ENCODE data around the gene KIRREL3. TPM values are rescaled to one million over a fixed set of nuclear protein-coding genes. Genes with fewer than 3 reads are reported as not detected.

KIRREL3 gene
- total and polyA plus RNA-seq, 12 donors, result 0.13 to 0.58 (median 0.30) TPM

DNA sequence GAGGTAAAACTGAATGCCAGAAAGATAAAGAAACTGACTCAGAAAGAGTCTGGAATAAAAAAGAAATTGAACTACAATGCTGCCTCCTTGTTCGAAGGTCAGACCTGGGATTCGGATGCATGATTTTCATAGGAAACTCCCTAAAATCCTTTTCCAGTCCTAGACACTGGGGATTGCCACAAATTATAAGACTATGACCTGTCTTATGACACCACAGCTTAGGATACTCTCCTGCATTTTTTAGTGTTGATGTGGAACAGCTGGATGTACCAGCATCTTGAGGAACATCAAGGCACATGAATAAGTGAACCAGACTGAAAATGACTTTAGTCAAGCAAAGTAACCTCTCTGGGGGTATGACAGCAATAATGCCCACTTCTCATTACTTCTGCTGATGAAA, 9.0 kb downstream of the KIRREL3 start:
- DNase-seq, result no peak
- no peaks in the 10 kb centered on the region for H3K9me3 ChIP-seq
- no peaks in the 10 kb centered on the region for H3K4me1 ChIP-seq
- H3K27me3 ChIP-seq, result peaks cover 5 to 76% (median 38%) of the 10 kb centered on the region in 7 donors
- peak in 1 of 8 donors; percentile 11 for ATAC-seq
- TF ChIP-seq, protein P1, sequence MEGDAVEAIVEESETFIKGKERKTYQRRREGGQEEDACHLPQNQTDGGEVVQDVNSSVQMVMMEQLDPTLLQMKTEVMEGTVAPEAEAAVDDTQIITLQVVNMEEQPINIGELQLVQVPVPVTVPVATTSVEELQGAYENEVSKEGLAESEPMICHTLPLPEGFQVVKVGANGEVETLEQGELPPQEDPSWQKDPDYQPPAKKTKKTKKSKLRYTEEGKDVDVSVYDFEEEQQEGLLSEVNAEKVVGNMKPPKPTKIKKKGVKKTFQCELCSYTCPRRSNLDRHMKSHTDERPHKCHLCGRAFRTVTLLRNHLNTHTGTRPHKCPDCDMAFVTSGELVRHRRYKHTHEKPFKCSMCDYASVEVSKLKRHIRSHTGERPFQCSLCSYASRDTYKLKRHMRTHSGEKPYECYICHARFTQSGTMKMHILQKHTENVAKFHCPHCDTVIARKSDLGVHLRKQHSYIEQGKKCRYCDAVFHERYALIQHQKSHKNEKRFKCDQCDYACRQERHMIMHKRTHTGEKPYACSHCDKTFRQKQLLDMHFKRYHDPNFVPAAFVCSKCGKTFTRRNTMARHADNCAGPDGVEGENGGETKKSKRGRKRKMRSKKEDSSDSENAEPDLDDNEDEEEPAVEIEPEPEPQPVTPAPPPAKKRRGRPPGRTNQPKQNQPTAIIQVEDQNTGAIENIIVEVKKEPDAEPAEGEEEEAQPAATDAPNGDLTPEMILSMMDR (IDR thresholded peaks at IDR 0.05), result no peak
- WGBS, 2 donors, result 86 to 91% methylated on average over 2 of the region's 2 CpGs
- intact Hi-C loops (cut with DNase I), result loop anchor here in 9 of 10 donors (2.0 to 10.0 kb wide), 7 partner anchors 274 to 553 kb away; no protein-coding TSS in a partner anchor
- H3K4me3 ChIP-seq, result no peak overlapping the region
- no peaks in the 10 kb centered on the region for H3K36me3 ChIP-seq
- H3K27ac ChIP-seq, result no peak overlapping the region

DNA sequence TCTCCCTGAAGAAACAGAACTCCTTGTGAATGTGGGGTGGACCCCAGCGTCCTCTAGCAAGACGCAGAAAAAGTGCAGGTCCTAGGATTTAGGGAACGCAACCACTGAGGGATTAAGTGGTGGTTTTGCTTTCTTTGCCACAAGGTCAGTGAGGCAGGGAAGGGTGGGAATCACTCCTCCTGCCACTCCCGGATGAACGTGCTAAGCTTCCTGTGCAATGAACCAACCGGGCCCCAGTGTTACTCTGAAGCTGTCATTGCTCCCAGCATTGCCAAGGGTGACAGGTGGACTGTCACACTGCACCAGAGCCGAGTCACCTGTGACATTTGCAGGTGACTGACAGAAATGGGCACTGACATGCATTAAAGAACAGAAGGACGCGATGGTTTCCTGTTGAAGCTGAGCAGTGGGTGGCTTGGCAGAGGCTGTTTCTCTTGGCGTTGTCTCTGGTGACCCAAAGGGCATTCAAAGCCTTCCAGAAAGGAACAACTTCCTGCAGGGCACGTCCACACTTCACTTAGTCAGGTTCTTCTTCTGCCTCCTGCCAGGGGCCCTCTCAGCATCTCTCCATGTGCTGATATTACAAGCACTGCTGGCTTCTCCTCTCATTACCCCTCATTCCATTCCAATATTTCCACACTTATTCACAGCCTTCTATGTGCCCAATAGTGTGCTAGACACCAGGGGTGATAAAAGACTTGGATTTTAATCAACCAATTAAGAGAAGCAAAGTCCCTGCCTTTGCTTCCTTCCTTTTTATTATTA, 9.7 kb downstream of the KIRREL3 start:
- H3K9me3 ChIP-seq, result no peaks in the 10 kb centered on the region
- no peak overlapping the region for H3K4me3 ChIP-seq
- intact Hi-C loops (cut with DNase I), result loop anchor here in 9 of 10 donors (2.0 to 10.0 kb wide), 7 partner anchors 274 to 552 kb away; no protein-coding TSS in a partner anchor
- no peak overlapping the region for H3K27ac ChIP-seq
- ATAC-seq (no peak), DNase-seq (no peak)
- TF ChIP-seq, protein P1 (IDR thresholded peaks at IDR 0.05), result peak in 2 of 9 donors; percentile 2 to 5
- WGBS, 2 donors, result 39 to 41% methylated on average over 11 of the region's 11 CpGs
- no peaks in the 10 kb centered on the region for H3K36me3 ChIP-seq
- H3K27me3 ChIP-seq, result peaks cover 5 to 73% (median 33%) of the 10 kb centered on the region in 7 donors
- no peaks in the 10 kb centered on the region for H3K4me1 ChIP-seq

DNA sequence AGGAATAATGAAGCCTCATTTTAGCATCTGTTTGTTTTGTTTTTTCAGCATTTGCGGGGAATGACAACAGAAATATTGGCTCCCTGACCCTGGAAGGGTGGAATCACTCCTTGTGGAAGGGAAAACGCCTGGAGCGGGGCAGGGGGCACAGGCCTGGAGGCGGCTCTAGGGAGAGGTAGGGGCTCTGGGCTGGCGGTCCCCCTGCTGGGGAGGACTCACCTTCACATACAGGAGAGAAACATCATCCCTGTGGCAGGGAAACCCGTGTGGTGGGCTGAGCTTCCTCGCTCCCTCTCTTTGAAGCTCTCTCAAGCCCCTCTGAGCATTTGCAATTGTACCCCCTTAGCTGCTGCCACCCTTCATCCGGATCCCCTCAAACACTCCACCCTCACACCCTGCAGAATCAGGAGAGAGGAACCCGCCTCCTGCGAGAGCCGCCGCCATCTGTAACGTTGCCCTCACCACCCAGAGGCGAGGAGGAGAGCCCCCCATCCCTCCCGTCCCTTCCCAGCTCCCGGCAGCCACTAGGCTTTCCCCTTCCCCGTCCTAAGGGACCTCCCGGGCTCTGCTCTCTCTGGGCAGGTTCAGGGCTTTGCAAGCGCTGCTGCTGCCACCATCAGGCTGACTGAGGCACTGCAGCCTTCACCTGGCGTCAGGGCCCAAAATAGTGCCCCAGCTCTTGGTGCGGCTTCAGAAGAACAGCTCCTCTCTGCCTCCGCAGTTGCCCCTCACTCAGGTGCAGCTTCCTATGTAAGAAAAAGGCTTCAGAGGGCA, 10.4 kb downstream of the KIRREL3 start:
- peaks cover 5 to 77% (median 33%) of the 10 kb centered on the region in 7 donors for H3K27me3 ChIP-seq
- DNase-seq (peak; percentile 65 to 68), ATAC-seq (peak; percentile 73 to 88 (median 84))
- H3K4me3 ChIP-seq, result no peak overlapping the region
- no peaks in the 10 kb centered on the region for H3K4me1 ChIP-seq
- TF ChIP-seq, protein P1 (IDR thresholded peaks at IDR 0.05), result peak; percentile 77 to 94 (median 91)
- no peak overlapping the region for H3K27ac ChIP-seq
- intact Hi-C loops (cut with DNase I), result loop anchor here (2.0 to 10.0 kb wide), 10 partner anchors 273 to 679 kb away; no protein-coding TSS in a partner anchor
- H3K9me3 ChIP-seq, result no peaks in the 10 kb centered on the region
- 18 to 24% methylated on average over 20 to 22 of the region's 22 CpGs for WGBS, 2 donors
- no peaks in the 10 kb centered on the region for H3K36me3 ChIP-seq

DNA sequence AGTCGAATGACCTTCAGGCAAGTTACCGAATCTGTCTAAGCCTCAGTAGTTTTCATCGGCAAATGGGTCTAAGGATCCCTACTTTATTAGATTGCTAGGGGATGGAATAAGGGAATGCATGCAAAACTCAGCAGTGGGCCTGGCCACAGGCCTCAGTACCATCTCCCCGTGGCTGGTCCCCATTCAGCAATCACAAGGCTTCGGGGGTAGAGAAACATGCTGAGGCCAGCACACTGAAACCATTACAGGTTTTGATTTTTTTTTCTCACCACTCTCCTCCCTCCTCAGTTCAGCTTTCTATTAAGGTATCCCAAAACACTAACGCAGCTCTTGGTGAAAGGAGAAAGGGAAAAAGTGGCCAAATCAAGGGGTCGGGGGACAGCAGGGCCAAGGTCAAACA, 11.9 kb downstream of the KIRREL3 start:
- Histone ChIP-seq H3K27me3 (peaks cover 5 to 83% (median 40%) of the 10 kb centered on the region in 7 donors), H3K27ac (no peak overlapping the region), H3K4me1 (no peaks in the 10 kb centered on the region), H3K4me3 (no peak overlapping the region), H3K9me3 (peaks cover 0 to under 1% (median 0%) of the 10 kb centered on the region in 11 donors), H3K36me3 (no peaks in the 10 kb centered on the region)
- ATAC-seq (no peak), DNase-seq (no peak)
- intact Hi-C loops (cut with DNase I), result loop anchor here in 6 of 10 donors (2.0 to 10.0 kb wide), 6 partner anchors 271 to 678 kb away; no protein-coding TSS in a partner anchor
- 78 to 89% methylated on average over 7 of the region's 7 CpGs for WGBS, 2 donors
- TF ChIP-seq, protein P1 (IDR thresholded peaks at IDR 0.05), result no peak
